Stimulated activated CD4-positive, alpha-beta T cell treated with anti-CD3 and anti-CD28 coated beads, Interleukin-1b, Interleukin-23, amount 100 ng/mL, for 24 hours (primary cell): Measurements from ENCODE around the gene CAST.

Source experiments
- DNase-seq, 4 experiments: peaks; one replicate each; pipeline ENCODE4 v3.0.0-alpha.2; 2020; ENCODE audit warnings: low read depth in 4 of 4, low spot score in 1 of 4

Gene CAST

DNA sequence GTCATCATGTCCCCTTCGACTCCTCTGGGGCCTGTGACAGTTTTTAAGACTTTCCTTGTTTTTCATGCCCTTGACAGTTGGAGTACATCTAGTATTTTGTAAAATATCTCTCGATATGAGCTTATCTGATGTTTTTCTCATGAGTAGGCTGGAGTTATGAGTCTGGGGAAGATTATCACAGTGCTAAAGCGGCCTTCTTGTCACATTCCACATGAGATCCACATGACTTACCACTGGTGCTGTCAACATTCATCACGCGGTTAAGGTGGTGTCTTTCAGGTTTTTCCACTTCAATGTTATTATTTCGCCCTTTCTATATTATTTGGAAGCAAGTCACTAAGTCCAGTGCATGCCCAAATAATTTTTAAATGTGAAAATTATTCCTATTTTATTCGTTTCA is 17.1 kb upstream of the CAST start:
- DNase-seq = no peak

GRCh38 chr5:96648023-96648422 is 14.2 kb upstream of the CAST start:
- no peak for DNase-seq

GRCh38 chr5:96648593-96648992 is 13.6 kb upstream of the CAST start:
- DNase-seq = no peak

DNA sequence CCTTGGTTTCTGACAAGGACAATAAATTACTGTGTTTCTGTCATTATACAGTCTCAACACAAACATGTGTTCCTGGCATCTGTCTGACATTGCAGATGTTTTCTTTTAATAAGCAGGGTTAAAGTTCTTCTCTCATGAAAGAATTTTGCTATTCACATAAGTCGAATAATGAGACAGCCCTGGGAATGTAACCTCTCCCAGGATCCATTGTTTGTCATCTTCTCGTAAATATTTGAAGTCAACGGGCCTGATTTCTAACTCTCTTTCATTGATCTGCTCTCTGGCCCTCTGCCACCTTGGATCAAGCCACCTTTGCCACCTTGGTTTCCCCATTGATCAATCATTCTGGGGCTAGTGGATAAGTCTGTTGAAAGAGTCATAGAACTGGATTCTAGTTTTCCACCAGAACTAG is 12.9 kb upstream of the CAST start:
- DNase-seq = no peak

DNA sequence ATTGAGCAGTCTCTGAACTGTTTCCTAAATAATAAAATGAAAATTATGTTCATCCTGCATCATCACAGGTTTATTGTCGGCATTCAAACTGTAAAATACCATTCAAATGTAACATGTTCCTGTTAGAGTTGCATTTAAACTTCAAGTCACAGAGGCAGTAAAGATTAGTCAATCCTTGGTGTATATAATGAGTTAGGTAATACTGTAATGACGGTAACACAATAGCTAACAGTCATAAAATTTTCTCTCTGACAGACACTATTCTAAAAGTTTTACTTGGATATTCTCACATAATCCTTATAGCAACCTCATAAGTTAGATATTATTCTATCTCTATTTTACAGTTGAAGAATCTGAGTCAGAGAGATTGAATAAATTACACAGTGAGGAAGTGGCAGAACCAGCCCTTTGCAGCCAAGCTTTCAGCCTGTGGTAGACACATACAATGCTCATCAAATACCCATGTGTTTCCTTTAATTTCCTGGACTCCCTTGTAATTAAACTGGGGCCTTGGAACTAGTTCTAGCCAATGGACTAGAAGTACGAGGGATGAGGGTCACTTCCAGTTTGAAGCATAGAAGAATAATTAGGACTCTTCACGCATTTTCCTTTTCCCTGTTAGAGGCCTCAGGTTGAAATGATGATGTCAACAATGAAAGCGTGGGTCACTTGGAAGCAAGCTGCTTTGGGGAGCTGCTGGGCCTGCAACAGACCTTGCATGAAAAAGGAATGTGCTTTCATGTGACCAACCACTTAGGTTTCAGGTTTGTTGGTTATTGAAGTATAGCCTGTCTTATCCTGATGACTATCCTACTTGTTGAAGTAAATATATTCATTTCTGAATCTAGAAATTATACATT is 12.3 kb upstream of the CAST start:
- no peak for DNase-seq

DNA sequence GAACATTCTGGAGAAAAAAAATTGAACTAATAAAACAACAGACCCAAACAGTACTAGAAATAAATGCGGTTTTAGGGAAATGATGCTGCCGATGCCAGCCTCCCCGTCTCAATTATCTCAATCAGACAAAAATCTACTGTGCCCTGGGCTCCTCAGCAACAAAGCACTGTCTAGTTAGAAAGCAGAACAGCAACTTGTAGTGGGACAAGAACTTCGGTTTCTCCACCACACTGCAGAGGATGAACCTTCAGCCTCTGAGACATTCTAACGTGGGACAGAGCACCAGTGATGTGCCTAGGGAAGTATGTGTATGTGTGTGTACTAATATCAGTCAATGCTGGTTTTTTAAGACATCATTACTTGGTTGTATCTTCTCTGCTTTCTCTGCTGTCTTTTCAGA is 11.1 kb upstream of the CAST start:
- no peak for DNase-seq

DNA sequence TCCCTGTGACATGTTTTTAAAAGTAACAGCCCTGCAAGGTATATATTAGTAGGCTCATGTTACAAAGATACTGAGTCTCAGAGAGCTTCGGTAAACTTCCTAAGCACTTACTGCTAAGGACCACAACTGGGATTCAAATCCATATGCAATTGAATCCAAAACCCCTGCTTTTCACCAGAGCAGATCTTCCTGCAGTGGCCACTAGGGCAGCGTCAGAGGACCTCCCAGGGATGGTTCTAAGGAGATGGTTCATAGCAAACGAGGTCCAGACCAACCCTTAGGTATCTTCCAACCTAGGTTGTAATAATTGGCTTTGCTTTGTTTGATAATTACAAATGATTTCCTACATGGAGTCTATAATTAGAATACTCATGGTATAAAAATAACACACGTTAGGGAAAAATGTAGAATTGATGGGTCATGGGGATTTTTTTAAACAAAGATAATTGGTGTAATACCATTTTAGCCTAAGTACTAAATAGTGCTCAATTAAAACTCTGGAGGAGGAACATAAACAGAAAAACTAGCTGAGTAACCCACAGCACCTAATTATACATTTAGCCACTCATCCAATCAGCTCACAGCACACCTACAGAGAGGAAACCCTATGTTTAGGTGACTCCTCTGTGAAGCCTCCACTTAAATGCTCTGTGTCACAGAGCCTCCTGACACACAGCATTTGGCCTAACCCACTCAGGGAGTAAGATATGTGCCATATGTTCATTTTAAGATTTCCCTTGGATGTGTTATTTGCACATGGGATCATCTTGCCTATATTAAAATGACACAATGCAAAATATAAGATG is 10.0 kb upstream of the CAST start:
- no peak for DNase-seq

- no peak for DNase-seq
These were observed 9.3 kb upstream of the CAST start for GRCh38 chr5:96652769-96653454.

DNA sequence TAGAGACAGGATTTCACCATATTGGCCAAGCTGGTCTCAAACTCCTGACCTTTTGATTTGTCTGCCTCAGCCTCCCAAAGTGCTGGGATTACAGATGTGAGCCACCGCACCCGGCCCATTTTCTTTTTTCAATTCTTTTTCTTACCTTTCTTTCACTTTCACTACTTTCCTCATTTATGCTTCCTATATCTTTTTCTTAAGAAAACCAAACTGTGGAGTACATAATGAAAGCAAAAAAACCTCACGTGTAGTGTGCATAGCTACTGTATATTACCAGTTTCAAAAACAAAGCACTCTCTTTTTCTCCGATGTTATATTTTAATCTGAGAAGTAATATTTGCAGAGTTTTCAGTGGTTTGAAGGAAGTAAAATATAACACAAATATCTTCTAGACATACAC is 8.0 kb upstream of the CAST start:
- DNase-seq = no peak

- no peak for DNase-seq
These were observed 7.1 kb upstream of the CAST start for GRCh38 chr5:96655085-96655484.

GRCh38 chr5:96655506-96655905 is 6.7 kb upstream of the CAST start:
- DNase-seq = no peak

GRCh38 chr5:96657068-96657467 is 5.1 kb upstream of the CAST start:
- peak in 2 of 4 experiments; percentile 7 to 19 for DNase-seq

DNA sequence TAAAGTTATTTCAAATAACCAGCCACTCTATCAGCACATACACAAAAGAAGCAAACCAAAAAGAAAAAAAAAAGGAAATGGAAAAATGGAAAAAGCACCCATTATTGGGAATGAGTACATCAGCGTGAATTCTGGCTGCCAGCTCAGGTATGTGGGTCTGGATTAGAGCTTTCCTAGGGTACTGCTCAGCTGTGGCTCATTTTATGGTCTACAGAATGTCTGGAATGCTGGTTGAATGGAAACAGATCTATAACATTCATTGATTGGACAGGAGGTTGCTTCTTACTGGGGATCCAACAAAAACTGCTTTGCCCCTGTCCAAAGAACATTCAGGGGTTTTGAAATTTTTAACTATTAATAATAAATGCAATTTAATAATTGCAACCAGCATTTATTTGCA is 3.9 kb upstream of the CAST start:
- DNase-seq = no peak

- DNase-seq = no peak
These were observed 3.0 kb upstream of the CAST start for GRCh38 chr5:96659170-96659569.

DNA sequence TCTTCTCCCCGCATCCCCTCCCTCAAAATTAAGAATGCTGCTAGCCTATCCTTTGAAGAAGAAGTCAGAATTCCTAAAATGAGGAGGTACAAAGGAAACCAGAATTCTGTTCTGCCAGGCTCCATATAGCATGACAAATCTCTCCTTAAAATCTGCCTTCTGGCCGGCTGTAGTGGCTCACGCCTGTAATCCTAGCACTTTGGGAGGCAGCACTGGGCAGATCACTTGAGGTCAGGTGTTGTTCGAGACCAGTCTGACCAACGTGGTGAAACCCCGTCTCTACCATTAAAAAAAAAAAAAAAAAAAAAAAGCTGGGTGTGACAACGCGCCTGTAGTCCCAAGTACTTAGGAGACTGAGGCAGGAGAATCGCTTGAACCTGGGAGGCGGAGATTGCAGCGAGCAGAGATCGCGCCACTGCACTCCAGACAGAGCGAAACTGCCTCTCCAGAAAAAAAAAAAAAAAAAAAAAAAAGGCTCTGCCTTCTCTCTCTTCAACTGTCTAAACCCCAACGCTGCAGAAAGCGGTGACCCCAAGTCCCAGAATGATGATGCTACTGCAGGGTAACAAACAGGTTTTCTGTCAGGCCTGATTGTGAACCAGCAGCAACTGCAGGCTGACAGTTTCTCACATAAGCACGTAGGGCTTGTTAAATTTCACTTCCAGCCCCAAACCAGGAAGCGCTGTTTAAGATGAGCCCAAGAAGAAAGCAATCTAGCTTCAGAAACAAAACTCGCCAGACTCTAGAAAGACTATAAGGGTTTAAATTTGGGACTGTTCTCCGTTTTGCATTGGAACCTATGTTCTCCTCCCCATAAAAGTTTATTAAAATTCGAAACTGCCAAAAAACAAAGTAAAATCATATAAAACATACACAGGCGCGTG is 963 bp upstream of the CAST start:
- peak in 2 of 4 experiments; percentile 1 to 2 for DNase-seq

DNA sequence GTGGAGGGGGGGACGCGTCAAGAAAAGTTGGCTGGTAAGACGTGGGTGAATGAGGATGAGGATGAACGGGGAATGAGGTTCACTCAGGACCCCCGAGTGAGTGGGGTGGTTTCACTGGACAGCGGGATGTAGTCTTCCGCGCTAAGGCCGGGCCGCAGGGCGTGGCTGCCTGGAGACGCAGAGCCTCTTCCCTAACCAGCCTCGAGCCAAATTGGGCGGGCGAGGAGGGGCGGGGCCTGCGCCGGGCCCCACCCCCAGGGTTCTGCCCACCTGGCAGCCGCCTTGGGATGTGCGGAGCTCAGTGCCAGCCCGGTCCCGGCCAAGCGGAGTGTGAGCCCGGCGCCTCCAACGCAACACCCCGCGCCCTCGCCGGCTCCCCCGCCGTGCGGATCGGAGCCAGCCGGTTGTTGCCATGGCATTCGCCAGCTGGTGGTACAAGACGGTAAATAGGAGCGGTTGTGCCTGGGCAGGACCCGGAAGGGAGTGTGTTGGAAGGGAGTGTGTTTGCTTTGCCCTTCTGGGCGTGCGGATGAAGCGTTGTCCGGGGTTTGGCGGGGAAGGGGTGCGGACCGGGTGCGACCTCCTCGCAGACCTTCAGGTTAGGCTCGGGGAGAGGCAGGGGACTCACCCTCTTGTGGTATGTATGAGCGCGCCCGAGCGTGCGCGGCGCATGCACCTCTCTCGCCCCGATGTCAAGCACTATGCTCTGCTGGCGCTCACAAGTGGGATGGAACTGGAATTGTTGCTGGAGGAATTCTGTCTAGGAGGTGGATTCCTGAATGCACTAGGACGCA is 746 bp downstream of the CAST start:
- peak; percentile 57 to 86 (median 73) for DNase-seq

DNA sequence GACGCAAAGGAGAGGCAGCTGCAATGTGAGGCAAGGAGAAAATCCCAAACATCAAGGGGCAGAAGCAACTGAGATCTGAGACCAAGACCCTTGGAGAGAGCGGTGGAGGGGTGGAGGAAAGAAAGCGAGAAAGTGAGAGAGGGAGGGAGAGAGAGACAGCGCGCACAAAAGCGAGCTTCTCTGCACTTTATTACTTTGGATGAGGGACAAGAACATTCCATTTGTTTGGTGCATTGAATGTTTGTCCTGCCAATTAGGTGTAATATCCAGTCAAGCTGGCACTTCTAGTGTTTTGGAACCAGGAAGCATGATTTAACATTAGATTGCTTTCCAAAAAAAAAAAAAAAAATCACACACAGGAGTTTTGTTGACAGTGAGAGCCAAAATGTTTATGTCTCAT is 1.4 kb downstream of the CAST start:
- DNase-seq = no peak

- DNase-seq = no peak
These were observed 2.5 kb downstream of the CAST start for GRCh38 chr5:96664669-96665068.

- DNase-seq = no peak
These were observed 6.5 kb downstream of the CAST start for GRCh38 chr5:96668725-96669124.

- no peak for DNase-seq
These were observed 7.7 kb downstream of the CAST start for GRCh38 chr5:96669909-96670308.
